ENCODE measurements around the gene ATP5ME.
"Not testable (repeated sequence)": the region's sequence is repeated elsewhere in the genome, so short reads cannot be mapped to it uniquely, and the experiment has no call there.

ATP5ME gene, protein sequence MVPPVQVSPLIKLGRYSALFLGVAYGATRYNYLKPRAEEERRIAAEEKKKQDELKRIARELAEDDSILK
- total RNA-seq, result 31.7 to 70.7 (median 51.5) reads per million in 18 experiments

DNA sequence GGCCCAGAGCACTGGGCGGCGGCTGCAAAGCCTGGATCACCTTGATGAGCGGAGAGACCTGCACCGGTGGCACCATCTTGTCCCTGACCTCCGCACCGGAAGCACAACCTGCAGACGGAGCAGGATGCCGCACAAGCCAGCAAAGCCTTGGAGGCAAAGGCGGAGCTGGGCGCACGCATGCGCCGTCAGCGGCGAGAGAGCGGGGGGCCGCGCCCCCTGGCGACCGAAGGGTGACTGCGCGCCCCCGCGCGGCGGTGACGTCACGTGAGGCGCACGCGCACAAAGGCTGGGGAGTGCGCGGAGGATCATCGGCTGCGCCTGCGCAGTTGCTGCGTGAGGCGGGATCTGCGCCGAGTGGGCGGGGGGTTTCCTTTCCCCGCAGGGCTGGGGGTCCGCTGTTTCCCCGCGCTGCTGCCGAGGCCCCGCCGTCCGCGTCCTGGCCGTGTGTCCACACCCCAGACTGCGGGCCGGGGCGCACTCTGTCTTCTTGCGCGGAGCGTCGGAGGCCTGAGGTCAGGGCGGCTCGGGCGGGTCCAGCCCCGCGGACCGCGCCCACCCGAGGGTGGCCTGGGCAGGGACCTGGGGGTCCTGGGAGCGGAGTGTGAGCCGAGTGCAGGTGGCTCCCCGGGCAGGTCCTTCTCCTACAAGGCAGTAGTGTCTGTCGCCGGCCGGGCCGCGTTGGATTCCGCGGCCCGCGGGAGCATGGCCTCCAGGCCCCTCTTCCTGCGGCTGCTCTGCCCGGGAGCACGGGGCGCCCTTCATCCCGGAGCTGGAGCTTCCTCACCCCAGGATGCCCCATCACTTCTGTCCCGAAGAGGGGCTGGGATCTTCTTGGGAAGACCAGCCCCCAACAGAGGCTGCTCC, at the start of gene ATP5ME, which contains the start of gene MYL5:
ATP5ME (minus strand) TSS at position 105 of the 864 bp plus-strand sequence; CDS start at position 76, 29 bp downstream.
MYL5 (plus strand) TSS at position 371 of the 864 bp plus-strand sequence. CDS start 3,485 bp downstream, outside the sequence.
- peak; percentile 97 for DNase-seq

DNA sequence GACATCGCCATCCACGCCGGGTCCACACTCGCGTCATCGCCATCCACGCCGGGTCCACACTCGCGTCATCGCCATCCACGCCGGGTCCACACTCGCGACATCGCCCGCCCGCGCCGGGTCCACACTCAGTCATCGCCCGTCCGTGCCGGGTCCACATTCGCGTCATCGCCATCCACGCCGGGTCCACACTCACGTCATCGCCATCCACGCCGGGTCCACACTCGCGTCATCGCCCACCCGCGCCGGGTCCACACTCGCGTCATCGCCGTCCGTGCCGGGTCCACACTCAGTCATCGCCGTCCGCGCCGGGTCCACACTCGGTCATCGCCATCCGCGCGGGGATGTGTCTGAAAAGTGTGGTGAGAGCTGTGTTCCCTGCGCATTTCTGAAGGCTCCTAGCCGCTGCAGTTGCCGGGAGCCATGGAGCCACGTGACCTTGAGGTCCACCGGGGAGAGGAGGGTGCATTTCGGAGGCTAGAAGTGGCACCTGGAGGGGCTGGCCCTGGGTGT, 48.8 kb upstream of the ATP5ME start:
- DNase-seq, result no peak

DNA sequence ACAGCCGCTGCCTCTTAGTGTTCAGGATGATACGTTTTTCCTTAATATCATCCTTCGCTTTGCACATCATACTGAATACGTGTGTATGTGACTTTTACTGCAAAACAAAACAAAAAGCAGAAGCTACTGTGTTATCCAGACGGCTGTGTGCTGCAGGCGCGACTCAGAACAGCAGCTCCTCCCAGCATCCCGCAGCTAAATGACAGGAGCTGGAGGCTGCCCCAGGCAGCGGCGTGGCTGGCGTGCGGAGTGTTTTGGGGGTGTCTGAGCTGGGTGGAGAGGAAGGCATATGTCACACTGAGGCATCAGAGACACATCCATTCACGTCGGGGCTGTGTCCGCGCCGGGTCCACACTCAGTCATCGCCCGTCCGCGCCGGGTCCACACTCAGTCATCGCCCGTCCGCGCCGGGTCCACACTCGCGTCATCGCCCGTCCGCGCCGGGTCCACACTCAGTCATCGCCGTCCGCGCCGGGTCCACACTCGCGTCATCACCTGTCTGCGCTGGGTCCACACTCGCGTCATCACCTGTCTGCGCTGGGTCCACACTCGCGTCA, 48.2 kb upstream of the ATP5ME start:
- DNase-seq, result peak in 1 of 2 donors; percentile 9

DNA sequence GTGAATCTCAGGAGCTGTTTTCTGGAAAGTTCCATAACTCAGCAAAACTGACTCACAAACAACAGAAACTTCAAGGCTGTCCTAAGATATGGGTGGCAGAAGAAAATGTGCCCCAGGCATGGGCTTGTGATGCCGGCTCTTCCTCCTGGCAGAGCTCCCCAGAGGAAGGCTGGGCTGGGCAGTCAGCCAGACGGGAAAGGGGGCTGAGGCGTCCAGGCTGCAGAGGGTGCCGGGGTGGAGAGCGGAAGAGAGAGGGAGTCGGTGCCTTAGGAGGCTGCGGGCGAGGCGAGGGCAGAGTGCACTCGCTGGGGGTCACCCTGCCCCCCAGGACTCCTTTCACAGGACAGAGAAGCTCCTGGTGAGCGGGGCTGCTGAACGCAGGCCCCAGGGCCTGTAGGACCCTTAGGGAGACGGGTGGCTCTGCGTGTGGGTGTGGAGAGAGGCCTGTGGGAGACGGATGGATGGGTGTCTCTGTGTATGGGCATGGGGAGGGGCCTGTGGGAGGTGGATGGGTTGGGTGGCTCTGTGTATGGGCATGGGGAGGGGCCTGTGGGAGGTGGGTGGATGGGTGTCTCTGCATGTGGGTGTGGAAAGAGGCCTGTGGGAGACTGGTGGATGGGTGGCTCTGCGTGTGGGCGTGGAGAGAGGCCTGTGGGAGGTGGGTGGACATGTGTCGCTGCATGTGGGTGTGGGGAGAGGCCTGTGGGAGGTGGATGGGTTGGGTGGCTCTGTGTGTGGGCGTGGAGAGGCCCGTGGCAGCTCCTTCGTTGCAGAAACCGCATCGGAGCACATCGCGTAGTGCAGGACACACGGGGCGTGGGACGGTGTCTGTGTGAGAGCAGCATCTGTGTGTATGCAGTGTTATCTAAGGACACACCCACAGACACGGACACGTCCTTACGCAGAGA, 47.4 kb upstream of the ATP5ME start:
- peak in 1 of 2 donors; percentile 11 for DNase-seq

DNA sequence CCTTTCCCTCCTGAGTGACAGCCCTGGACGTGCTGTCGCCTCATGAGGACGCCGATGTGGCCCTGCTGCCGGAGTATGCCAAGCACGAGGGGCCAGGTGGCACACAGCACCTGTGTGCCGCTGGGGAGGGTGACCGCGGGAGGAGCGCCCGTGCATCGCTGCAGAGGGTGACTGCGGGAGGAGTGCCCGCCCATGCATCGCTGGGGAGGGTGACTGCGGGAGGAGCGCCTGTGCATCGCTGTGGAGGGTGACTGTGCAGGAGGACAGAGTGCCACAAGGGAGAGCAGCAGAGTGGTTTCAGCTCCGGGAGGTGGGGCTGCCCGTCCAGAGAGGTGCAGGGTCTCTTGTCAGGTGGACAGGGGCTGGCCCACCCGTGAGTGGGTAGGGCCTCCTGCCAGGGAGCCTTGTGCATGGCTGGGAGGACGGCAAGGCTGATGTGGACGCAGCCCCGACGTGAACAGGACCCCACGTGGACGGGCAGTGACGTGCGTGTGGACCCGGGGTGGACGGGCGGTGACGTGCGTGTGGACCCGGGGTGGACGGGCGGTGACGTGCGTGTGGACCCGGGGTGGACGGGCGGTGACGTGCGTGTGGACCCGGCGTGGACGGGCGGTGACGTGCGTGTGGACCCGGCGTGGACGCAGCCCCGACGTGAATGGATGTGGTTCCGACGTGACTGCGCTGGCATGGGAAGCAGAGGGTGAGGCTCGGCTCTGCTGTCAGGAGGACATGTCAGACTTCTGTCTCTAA, 46.2 kb upstream of the ATP5ME start:
- no peak for DNase-seq

DNA sequence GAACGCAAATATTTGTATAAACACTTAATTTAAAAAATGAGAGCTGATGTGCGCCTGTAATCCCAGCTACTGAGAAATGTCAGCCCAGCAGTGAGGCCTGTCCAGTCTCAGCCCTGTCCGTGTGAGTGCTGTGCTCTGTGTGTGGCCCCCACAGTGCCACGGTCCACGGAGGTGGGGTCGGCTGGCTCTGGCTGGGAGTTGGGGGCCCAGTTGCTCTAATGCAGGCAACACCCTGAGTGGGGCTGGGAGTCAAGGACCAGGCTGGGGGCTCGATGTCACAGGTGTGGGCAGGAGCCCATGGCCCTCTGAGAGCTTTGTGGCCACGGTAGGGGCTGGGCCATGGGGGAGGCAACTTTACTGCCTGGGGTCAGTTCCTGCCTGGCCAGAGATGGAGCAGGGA, 44.4 kb upstream of the ATP5ME start:
- DNase-seq, result no peak

DNA sequence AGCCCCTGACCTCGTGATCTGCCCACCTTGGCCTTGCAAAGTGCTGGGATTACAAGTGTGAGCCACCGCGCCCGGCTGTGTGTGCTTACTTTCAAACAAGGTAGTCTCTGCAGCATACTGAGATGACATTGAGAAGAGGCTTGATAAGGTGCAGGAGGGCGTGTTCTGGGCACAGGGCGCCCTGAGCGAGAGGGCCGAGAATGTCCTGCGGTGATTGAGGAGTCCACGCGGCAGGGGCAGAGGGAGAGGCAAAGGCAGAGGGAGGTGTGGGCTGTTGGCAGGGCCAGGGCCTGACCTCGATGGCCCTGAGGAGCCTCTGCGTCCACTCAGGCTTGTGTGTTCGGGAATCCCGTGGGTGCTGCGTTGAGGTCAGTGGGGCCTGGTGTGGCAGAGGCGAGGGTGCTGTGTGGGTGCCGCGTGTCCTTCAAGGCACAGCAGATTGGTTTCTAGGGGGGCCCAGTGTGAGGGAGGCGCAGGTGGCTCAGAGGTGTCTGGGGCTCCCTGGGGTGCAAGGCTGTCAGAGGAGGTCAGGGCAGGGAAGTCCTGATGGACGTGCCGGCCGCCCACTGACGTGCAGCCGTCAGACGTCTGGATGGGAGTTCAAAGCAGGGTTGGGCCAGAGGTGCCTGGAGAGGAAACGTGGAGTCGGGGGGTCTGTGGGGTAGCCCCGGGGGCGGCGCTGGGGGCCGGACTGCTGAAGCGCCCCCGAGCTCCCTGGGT, 43.7 kb upstream of the ATP5ME start:
- no peak for DNase-seq

DNA sequence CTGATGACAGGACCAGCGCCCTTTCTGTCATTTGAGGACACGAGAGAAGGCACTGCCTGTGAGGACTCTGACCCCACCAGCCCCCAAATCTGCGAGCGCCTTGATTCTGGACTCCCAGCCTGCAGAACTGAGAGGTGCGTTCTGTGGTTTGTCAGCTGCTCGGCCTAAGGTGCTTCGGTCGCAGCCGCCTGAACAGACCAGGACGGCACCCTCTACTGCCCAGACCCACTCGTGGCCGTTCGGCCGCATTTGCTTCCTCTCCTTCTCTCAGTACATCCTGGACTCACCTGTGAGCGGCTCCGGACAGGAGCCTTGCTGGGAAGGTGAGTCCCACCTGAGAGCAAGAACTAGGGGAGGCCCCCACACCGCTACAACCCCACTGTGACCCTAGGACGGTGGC, 40.0 kb upstream of the ATP5ME start:
- DNase-seq, result no peak

DNA sequence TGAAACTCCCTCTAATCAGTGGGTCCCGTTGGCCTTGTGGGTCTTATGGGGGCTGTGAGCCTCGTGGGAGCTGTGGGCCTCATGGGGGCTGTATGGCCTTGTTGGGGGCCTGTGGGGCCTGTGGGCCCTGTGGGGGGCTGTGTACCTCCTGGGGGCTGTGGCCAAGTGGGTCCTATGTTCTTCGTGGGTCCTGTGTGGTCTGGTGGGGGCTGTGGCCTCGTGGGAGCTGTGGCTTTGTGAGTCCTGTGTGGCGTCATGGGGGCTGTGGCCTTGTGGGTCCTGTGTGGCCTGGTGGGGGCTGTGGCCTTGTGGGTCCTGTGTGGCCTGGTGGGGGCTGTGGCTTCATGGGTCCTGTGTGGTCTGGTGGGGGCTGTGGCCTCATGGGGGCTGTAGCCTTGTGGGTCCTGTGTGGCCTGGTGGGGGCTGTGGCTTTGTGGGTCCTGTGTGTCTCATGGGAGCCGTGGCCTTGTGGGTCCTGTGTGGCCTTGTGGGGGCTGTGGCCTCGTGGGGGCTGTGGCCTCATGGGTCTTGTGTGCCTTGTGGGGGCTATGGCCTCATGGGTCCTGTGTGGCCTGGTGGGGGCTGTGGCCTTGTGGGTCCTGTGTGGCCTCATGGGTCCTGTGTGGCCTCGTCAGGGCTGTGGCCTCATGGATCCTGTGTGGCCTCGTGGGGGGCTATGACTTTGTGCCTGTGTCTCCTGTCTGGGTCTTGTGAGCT, 39.0 kb upstream of the ATP5ME start:
- DNase-seq, result no peak

DNA sequence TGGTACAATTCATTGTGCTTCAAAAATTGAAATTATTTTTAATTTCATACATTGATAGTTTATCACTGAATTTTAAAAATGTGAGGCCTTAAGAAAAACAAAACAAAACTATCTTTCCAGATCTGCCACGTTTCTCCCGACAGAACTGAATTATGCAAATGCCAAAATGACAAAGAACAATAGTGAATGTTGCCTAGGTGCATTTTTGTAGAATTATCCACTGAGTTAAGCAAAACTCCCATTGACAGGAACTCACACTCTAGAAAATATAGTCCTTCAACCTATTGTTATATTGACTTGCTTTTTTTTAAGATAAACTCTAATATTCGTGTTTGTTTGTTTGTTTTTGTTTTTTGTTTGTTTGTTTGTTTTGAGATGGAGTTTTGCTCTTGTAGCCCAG, 38.0 kb upstream of the ATP5ME start:
- DNase-seq, result no peak

DNA sequence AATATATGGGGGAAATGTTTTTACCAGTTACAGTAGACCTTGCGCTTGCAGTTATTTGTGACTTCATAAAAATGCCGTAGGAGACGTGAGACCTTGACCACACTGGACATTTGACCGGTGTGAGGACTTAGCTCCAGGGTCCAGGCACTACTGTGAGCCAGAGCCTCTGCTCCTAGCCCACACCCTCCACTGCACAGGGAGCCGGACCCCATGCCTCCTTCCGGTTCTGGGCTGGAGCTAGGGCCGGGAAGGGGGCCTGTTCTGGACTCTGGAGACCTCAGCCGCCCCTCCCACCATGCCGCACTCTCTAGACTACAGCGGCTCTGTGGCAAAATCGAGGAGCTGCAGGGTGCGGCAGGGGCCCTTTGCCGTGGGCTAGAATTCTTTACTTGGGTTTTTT, 36.8 kb upstream of the ATP5ME start:
- DNase-seq, result no peak

DNA sequence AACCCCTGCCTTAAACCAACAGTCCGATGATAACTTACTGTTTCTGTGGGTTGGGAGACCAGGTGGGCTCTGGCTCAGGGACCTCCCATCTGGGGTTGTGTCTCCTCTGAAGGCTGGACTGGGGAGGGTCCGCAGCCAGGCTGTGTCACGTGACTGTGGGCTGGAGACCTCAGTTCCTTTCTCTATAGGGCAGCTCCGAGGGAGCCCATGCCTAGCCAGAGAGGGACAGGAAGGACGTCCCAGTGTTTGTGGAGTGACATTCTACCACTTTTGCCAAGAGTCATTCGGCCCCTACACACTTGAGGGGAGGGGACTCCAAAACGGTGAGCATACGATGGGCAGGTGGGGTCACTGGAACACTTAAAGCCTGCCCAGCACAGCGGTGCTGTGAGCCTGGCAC, 36.0 kb upstream of the ATP5ME start:
- no peak for DNase-seq

DNA sequence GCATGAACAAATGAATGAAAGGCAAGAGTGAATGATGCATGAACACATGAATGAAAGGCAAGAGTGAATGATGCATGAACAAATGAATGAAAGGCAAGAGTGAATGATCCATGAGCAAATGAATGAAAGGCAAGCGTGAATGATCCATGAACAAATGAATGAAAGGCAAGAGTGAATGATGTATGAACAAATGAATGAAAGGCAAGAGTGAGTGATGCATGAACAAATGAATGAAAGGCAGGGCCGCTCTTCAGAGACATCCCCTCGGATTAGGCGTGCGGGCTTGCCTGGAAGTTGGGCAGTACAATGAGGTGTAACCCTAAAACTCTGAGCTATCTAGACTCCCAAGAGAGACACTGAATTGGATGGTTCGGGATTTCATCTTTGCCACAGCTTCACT, 35.3 kb upstream of the ATP5ME start:
- DNase-seq, result no peak

DNA sequence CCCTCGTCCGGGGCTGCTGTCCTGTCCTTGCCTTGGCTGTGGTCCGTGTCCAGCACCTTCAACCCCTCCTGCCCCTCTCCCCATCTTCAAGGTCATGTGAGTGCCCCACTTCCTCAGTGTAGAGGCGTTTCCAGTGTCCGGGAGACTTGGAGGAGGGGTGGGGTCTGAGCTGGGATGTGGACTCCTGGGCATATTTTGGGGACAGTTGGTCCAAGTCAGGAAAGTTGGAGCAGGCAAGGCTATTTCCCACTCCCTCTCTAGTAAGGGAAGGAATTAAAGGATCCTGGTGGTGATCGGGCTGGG, 34.5 kb upstream of the ATP5ME start:
- no peak for DNase-seq

DNA sequence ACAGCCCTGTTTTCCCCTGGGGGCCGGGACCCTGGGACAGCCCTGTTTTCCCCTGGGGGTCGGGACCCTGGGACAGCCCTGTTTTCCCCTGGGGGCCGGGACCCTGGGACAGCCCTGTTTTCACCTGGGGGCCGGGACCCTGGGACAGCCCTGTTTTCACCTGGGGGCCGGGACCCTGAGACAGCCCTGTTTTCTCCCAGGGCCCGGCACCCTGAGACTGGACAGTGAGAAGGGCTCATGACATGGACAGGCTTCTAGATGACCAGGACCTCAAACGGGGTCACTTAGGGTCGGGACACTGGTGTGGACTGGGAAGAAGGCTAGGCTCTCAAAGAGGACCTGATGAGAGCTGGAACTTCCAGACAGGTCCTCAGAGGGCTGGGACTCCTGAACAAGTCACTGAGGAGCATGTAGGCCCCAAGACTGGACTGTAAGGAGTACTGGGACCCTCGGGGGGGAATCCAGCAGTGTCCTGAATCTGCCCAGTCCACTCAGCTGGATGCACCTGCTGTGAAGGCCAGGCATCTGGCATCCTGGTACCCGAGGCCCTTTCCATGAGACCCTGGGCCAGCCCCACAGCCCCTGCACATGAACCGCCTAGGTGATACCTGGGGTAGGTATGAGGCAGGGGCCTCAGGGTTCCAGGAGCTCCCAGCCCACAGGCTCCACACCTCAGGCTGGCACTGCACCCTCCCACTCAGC, 34.0 kb upstream of the ATP5ME start:
- DNase-seq, result no peak

DNA sequence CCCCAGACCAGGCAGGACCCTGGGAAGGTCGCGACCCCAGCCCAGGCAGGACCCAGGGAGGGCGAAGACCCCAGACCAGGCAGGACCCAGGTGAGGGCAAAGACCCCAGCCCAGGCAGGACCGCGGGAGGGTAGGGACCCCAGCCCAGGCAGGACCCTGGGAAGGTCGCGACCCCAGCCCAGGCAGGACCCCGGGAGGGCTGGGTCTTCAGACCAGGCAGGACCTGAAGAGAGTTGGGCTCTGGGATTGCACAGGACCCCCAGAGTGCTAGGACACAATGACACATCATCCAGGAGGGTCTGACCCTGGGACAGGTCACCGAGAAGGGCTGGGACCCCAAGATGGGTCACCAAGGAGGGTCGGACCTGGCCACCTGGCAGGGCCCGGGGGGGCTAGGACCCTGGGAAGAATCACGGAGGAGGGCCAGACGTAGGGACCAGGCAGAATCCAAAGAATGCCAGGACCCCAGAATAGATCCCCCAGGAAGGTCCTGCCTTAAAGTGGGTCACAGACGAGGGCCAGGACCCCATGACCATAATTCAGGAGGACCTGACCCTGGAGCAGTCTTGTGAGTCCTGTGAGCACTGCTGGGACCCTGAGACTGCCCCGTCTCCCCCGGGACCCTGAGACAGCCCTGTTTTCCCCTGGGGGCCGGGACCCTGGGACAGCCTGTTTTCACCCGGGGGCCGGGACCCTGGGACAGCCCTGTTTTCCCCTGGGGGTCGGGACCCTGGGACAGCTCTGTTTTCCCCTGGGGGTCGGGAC, 32.9 kb upstream of the ATP5ME start:
- no peak for DNase-seq

DNA sequence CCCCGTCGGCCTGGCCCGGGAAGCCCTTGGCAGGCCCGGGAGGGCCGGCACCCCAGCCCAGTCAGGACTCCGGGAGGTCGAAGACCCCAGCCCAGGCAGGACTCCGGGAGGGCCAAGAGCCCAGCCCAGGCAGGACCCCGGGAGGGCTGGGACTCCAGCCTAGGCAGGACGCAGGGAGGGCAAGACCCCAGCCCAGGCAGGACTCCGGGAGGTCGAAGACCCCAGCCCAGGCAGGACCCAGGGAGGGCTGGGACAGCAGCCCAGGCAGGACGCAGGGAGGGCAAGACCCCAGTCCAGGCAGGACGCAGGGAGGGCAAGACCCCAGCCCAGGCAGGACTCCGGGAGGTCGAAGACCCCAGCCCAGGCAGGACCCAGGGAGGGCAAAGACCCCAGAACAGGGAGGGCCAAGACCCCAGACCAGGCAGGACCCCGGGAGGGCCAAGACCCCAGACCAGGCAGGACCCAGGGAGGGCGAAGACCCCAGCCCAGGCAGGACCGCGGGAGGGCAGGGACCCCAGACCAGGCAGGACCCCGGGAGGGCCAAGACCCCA, 32.1 kb upstream of the ATP5ME start:
- not testable (repeated sequence) for DNase-seq

DNA sequence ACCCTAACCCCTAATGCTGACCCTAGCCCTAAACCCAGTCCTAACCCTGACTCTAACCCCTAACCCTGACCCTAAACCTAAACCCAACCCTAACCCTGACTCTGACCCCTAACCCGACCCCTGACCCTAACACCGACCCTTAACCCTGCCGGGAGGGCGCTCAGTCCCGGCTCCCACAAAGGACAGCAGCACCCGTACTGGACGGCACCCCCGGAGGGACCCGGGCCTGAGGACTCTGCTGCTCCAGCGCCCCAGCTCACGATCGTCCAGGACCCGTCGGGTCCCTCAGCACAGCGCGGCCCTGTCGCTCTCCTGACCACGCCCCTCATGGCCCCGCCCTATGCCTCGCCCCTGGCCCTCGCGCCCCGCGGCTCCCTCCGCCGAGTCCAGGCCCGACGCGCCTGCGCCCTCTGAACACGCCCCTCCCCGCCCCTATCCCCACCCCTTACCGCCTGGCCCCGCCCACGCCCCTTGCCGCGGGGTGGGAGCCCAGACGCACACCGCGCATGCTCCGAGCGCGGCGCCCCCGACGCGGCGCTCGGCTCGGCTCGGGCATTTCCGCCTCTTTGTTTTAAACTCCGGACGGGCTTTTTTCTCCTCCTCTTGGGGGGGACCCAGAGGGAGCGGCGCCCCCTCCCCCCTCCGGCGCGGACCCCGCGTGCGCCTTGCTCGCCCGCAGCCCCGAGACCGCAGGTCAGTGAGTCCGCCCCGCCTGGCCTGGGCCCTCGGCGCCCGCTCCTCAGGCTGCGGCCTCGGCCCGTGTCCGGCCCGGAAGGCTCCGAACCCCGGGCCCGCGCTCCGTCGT, 31.4 kb upstream of the ATP5ME start, which contains the start of gene PCGF3:
PCGF3 (plus strand) TSS at position 555 of the 805 bp plus-strand sequence. CDS start 27,849 bp downstream, outside the sequence.
- peak; percentile 97 for DNase-seq
